Measurements from ENCODE around the gene GDPD4. TPM values are rescaled to one million over a fixed set of nuclear protein-coding genes. Genes with fewer than 3 reads are reported as not detected.

The GDPD4 gene
- total RNA-seq, 2 experiments from 2014 or later, result not detected

- Mint-ChIP-seq H3K4me1 (ENCODE audit: low read depth) (no peaks in the 10 kb centered on the region), H3K27ac (no peak overlapping the region), H3K9me3 (no peaks in the 10 kb centered on the region), H3K4me3 (no peak overlapping the region), H3K36me3 (ENCODE audit: low read depth) (no peaks in the 10 kb centered on the region), H3K27me3 (no peaks in the 10 kb centered on the region)
- no peak for DNase-seq
- ATAC-seq, result no peak
- TF ChIP-seq CTCF (IDR thresholded peaks at IDR 0.05), result no peak
- POLR2A ChIA-PET, result interaction anchor here (1.0 kb wide), 1 partner anchor 36 kb away, joined by 3 read pairs; no protein-coding TSS in a partner anchor
- CTCF ChIA-PET, result interaction anchor here (0.7 kb wide), 1 partner anchor 133 kb away, joined by 3 read pairs; no protein-coding TSS in a partner anchor
- intact Hi-C loops (cut with micrococcal nuclease), result no loop called here
Measured at GRCh38 chr11:77212314-77213007, 89.0 kb downstream of the GDPD4 start.

GRCh38 chr11:77211594-77212251 is 89.8 kb downstream of the GDPD4 start:
- no peaks in the 10 kb centered on the region for H3K36me3 Mint-ChIP-seq (ENCODE audit: low read depth)
- ATAC-seq (no peak), DNase-seq (no peak)
- POLR2A ChIA-PET, result interaction anchor here (0.6 to 1.0 kb wide), 2 partner anchors 37 to 384 kb away, joined by 3 read pairs; no protein-coding TSS in a partner anchor
- CTCF ChIA-PET, result interaction anchor here (0.7 kb wide), 1 partner anchor 134 kb away, joined by 3 read pairs; no protein-coding TSS in a partner anchor
- no peaks in the 10 kb centered on the region for H3K4me1 Mint-ChIP-seq (ENCODE audit: low read depth)
- no peak overlapping the region for H3K4me3 Mint-ChIP-seq
- no peaks in the 10 kb centered on the region for H3K9me3 Mint-ChIP-seq
- no peaks in the 10 kb centered on the region for H3K27me3 Mint-ChIP-seq
- H3K27ac Mint-ChIP-seq, result no peak overlapping the region
- no peak for TF ChIP-seq CTCF (IDR thresholded peaks at IDR 0.05)
- intact Hi-C loops (cut with micrococcal nuclease), result no loop called here

- no peak for DNase-seq
- no peak overlapping the region for H3K4me3 Mint-ChIP-seq
- intact Hi-C loops (cut with micrococcal nuclease), result no loop called here
- no peak for ATAC-seq
- H3K27ac Mint-ChIP-seq, result no peak overlapping the region
- TF ChIP-seq CTCF (IDR thresholded peaks at IDR 0.05), result no peak
- H3K36me3 Mint-ChIP-seq (ENCODE audit: low read depth), result no peaks in the 10 kb centered on the region
- no peaks in the 10 kb centered on the region for H3K4me1 Mint-ChIP-seq (ENCODE audit: low read depth)
- ChIA-PET CTCF (no interaction called here), POLR2A (interaction anchor here (0.6 to 1.0 kb wide), 2 partner anchors 38 to 383 kb away, joined by 3 read pairs; no protein-coding TSS in a partner anchor)
- no peaks in the 10 kb centered on the region for H3K9me3 Mint-ChIP-seq
- H3K27me3 Mint-ChIP-seq, result no peaks in the 10 kb centered on the region
Measured at GRCh38 chr11:77211040-77211451, 90.4 kb downstream of the GDPD4 start.

GRCh38 chr11:77209663-77210062 is 91.8 kb downstream of the GDPD4 start:
- ChIA-PET CTCF (no interaction called here), POLR2A (no interaction called here)
- DNase-seq, result no peak
- ATAC-seq, result no peak
- TF ChIP-seq CTCF (IDR thresholded peaks at IDR 0.05), result no peak
- Mint-ChIP-seq H3K9me3 (no peaks in the 10 kb centered on the region), H3K4me3 (no peak overlapping the region), H3K4me1 (ENCODE audit: low read depth) (no peaks in the 10 kb centered on the region), H3K27ac (no peak overlapping the region), H3K27me3 (no peaks in the 10 kb centered on the region), H3K36me3 (ENCODE audit: low read depth) (no peaks in the 10 kb centered on the region)
- intact Hi-C loops (cut with micrococcal nuclease), result no loop called here

- Mint-ChIP-seq H3K4me1 (ENCODE audit: low read depth) (no peaks in the 10 kb centered on the region), H3K27ac (no peak overlapping the region), H3K4me3 (no peak overlapping the region), H3K9me3 (no peaks in the 10 kb centered on the region), H3K27me3 (no peaks in the 10 kb centered on the region), H3K36me3 (ENCODE audit: low read depth) (no peaks in the 10 kb centered on the region)
- TF ChIP-seq CTCF (IDR thresholded peaks at IDR 0.05), result no peak
- DNase-seq (no peak), ATAC-seq (no peak)
- POLR2A ChIA-PET, result no interaction called here
- intact Hi-C loops (cut with micrococcal nuclease), result no loop called here
- CTCF ChIA-PET, result no interaction called here
Measured at GRCh38 chr11:77208535-77208934, 93.0 kb downstream of the GDPD4 start.
